ENCODE results near the gene FBXL4.

The FBXL4 gene

GRCh38 chr6:98947411-98948292 lies at the start of gene FBXL4:
Gene FBXL4 (minus strand): TSS chr6:98947946. CDS start chr6:98926988, 20,958 bp downstream.
- DNase-seq, result peak; percentile 81

- DNase-seq, result no peak
Observed at GRCh38 chr6:98995116-98995515, 47.4 kb upstream of the FBXL4 start.

- DNase-seq, result no peak
Observed at GRCh38 chr6:98992535-98992934, 44.8 kb upstream of the FBXL4 start.

GRCh38 chr6:98986071-98986615 lies 38.4 kb upstream of the FBXL4 start:
- no peak for DNase-seq

GRCh38 chr6:98985391-98985790 lies 37.6 kb upstream of the FBXL4 start:
- DNase-seq, result no peak

- no peak for DNase-seq
Observed at GRCh38 chr6:98984121-98984520, 36.4 kb upstream of the FBXL4 start.

GRCh38 chr6:98981473-98981872 lies 33.7 kb upstream of the FBXL4 start:
- no peak for DNase-seq

GRCh38 chr6:98980819-98981218 lies 33.1 kb upstream of the FBXL4 start:
- no peak for DNase-seq

- no peak for DNase-seq
Observed at GRCh38 chr6:98977671-98978292, 30.0 kb upstream of the FBXL4 start.

- DNase-seq, result no peak
Observed at GRCh38 chr6:98976674-98977385, 29.1 kb upstream of the FBXL4 start.

- no peak for DNase-seq
Observed at GRCh38 chr6:98975421-98975820, 27.7 kb upstream of the FBXL4 start.

- no peak for DNase-seq
Observed at GRCh38 chr6:98974309-98974708, 26.6 kb upstream of the FBXL4 start.

- DNase-seq, result no peak
Observed at GRCh38 chr6:98973571-98973970, 25.8 kb upstream of the FBXL4 start.

- no peak for DNase-seq
Observed at GRCh38 chr6:98971303-98971702, 23.6 kb upstream of the FBXL4 start.

GRCh38 chr6:98970469-98970868 lies 22.7 kb upstream of the FBXL4 start:
- no peak for DNase-seq

GRCh38 chr6:98967616-98968015 lies 19.9 kb upstream of the FBXL4 start:
- DNase-seq, result no peak

GRCh38 chr6:98959631-98960030 lies 11.9 kb upstream of the FBXL4 start:
- no peak for DNase-seq

- DNase-seq, result no peak
Observed at GRCh38 chr6:98958776-98959175, 11.0 kb upstream of the FBXL4 start.

GRCh38 chr6:98957450-98957849 lies 9.7 kb upstream of the FBXL4 start:
- no peak for DNase-seq

GRCh38 chr6:98949589-98949988 lies 1.8 kb upstream of the FBXL4 start:
- DNase-seq, result no peak

- peak; percentile 65 for DNase-seq
Observed at GRCh38 chr6:98946879-98947410, 801 bp downstream of the FBXL4 start.

- no peak for DNase-seq
Observed at GRCh38 chr6:98946266-98946878, 1.4 kb downstream of the FBXL4 start.
